ENCODE measurements around the gene EHMT2.

DNA sequence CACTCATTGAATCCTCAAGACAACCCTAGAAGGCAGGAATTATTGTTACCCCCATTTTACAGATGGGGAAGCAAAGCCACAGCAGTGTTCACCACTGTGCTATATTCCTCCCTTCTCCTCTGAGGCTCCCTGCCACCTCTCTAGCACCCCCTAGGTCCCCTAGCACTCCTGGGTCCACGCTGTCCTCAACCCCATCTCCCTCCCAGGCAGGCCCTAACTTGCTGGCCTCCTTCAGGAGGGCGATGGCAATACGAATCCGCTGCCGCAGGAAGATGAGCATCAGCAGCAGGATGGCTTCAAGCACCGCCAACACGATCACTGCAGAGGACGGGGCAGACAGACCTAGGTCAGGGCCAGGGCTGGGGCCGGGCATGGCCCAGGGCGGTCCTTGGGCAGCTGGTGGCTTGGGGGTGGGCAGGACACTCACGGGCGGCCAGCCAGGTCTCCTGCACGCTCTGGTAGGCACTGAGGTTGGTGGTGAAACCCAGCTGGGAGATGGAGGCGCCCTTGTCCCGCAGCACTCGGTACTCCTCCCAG is 27.0 kb downstream of the EHMT2 start:
- TF ChIP-seq, protein P1, sequence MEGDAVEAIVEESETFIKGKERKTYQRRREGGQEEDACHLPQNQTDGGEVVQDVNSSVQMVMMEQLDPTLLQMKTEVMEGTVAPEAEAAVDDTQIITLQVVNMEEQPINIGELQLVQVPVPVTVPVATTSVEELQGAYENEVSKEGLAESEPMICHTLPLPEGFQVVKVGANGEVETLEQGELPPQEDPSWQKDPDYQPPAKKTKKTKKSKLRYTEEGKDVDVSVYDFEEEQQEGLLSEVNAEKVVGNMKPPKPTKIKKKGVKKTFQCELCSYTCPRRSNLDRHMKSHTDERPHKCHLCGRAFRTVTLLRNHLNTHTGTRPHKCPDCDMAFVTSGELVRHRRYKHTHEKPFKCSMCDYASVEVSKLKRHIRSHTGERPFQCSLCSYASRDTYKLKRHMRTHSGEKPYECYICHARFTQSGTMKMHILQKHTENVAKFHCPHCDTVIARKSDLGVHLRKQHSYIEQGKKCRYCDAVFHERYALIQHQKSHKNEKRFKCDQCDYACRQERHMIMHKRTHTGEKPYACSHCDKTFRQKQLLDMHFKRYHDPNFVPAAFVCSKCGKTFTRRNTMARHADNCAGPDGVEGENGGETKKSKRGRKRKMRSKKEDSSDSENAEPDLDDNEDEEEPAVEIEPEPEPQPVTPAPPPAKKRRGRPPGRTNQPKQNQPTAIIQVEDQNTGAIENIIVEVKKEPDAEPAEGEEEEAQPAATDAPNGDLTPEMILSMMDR (conservative IDR thresholded peaks at IDR 0.05; ENCODE audit: low read depth, low read length) = no peak; the same call in 1 of the 2 replicates
- TF ChIP-seq EZH2 (IDR thresholded peaks at IDR 0.05; ENCODE audit: borderline replicate concordance, low read depth, low read length, poor library complexity, severe bottlenecking) = no peak

Measured in A673 (cell line).